HS-5 (cell line): ENCODE data around the gene POLQ.
A peak's percentile ranks its signal among the peaks of the same experiment; 100 is the strongest.
"Not testable (repeated sequence)": the region's sequence is repeated elsewhere in the genome, so short reads cannot be mapped to it uniquely, and the experiment has no call there.

Experiments used
- DNase-seq: peaks from one replicate; pipeline ENCODE4 v3.0.0-alpha.2; 2012; ENCODE audit warnings: low read depth

POLQ gene

GRCh38 chr3:121545574-121546455 lies at the start of gene POLQ:
TSS of gene POLQ (minus strand) at chr3:121545988. CDS start at chr3:121545877, 111 bp downstream.
- DNase-seq = peak; percentile 72

GRCh38 chr3:121594850-121595249 lies 49.1 kb upstream of the POLQ start:
- no peak for DNase-seq

GRCh38 chr3:121593806-121594205 lies 48.0 kb upstream of the POLQ start:
- not testable (repeated sequence) for DNase-seq

GRCh38 chr3:121592856-121593702 lies 47.3 kb upstream of the POLQ start, which contains the start of gene FBXO40:
TSS of gene FBXO40 (plus strand) at chr3:121593379. CDS start at chr3:121620576, 27,197 bp downstream.
- DNase-seq = no peak

- no peak for DNase-seq
Observed at GRCh38 chr3:121584418-121584817, 38.6 kb upstream of the POLQ start.

- DNase-seq = no peak
Observed at GRCh38 chr3:121581691-121582090, 35.9 kb upstream of the POLQ start.

GRCh38 chr3:121574449-121574848 lies 28.7 kb upstream of the POLQ start:
- DNase-seq = no peak

GRCh38 chr3:121567649-121568048 lies 21.9 kb upstream of the POLQ start, which contains the start of gene ARGFX:
TSS of gene ARGFX (plus strand) at chr3:121567949. CDS start at chr3:121570714, 2,765 bp downstream.
- DNase-seq = no peak

GRCh38 chr3:121566773-121567172 lies 21.0 kb upstream of the POLQ start:
- DNase-seq = no peak

GRCh38 chr3:121562148-121562547 lies 16.4 kb upstream of the POLQ start:
- no peak for DNase-seq

GRCh38 chr3:121557426-121557934 lies 11.7 kb upstream of the POLQ start:
- DNase-seq = no peak

GRCh38 chr3:121552797-121553196 lies 7.0 kb upstream of the POLQ start:
- no peak for DNase-seq

- no peak for DNase-seq
Observed at GRCh38 chr3:121552379-121552778, 6.6 kb upstream of the POLQ start.

- peak; percentile 13 for DNase-seq
Observed at GRCh38 chr3:121545049-121545573, 677 bp downstream of the POLQ start.

GRCh38 chr3:121542924-121543323 lies 2.9 kb downstream of the POLQ start:
- no peak for DNase-seq

GRCh38 chr3:121531269-121531668 lies 14.5 kb downstream of the POLQ start:
- DNase-seq = no peak

GRCh38 chr3:121529308-121529707 lies 16.5 kb downstream of the POLQ start:
- DNase-seq = no peak

- DNase-seq = no peak
Observed at GRCh38 chr3:121520510-121520909, 25.3 kb downstream of the POLQ start.

GRCh38 chr3:121517953-121518655 lies 27.7 kb downstream of the POLQ start:
- no peak for DNase-seq

GRCh38 chr3:121515862-121516261 lies 29.9 kb downstream of the POLQ start:
- no peak for DNase-seq

- no peak for DNase-seq
Observed at GRCh38 chr3:121515313-121515712, 30.5 kb downstream of the POLQ start.

GRCh38 chr3:121514496-121514895 lies 31.3 kb downstream of the POLQ start:
- DNase-seq = no peak
